ENCODE measurements around the gene RASL12. TPM values are rescaled to one million over a fixed set of nuclear protein-coding genes. Genes with fewer than 3 reads are reported as not detected.
"Not testable (repeated sequence)": the region's sequence is repeated elsewhere in the genome, so short reads cannot be mapped to it uniquely, and the experiment has no call there.

The RASL12 gene
- total and polyA plus RNA-seq, 11 donors: 8.3 to 35.0 (median 13.3) TPM

GRCh38 chr15:65026756-65027155, 41.0 kb downstream of the RASL12 start:
- intact Hi-C loops (cut with DNase I): no loop called here

GRCh38 chr15:65021488-65021887, 46.3 kb downstream of the RASL12 start:
- Histone ChIP-seq H3K4me1 (no peaks in the 10 kb centered on the region), H3K4me3 (no peak overlapping the region), H3K27me3 (no peaks in the 10 kb centered on the region), H3K27ac (no peak overlapping the region), H3K9me3 (no peaks in the 10 kb centered on the region), H3K36me3 (peaks cover 0 to 99% (median 91%) of the 10 kb centered on the region in 9 donors)
- no peak for DNase-seq
- intact Hi-C loops (cut with DNase I): no loop called here
- TF ChIP-seq POLR2A (IDR thresholded peaks at IDR 0.05): no peak
- TF ChIP-seq, protein P1, sequence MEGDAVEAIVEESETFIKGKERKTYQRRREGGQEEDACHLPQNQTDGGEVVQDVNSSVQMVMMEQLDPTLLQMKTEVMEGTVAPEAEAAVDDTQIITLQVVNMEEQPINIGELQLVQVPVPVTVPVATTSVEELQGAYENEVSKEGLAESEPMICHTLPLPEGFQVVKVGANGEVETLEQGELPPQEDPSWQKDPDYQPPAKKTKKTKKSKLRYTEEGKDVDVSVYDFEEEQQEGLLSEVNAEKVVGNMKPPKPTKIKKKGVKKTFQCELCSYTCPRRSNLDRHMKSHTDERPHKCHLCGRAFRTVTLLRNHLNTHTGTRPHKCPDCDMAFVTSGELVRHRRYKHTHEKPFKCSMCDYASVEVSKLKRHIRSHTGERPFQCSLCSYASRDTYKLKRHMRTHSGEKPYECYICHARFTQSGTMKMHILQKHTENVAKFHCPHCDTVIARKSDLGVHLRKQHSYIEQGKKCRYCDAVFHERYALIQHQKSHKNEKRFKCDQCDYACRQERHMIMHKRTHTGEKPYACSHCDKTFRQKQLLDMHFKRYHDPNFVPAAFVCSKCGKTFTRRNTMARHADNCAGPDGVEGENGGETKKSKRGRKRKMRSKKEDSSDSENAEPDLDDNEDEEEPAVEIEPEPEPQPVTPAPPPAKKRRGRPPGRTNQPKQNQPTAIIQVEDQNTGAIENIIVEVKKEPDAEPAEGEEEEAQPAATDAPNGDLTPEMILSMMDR (IDR thresholded peaks at IDR 0.05): no peak
- no peak for ATAC-seq

More at GRCh38 chr15:65026756-65027155, 41.0 kb downstream of the RASL12 start:
- no peak overlapping the region for H3K4me3 ChIP-seq
- ATAC-seq (no peak), DNase-seq (no peak)
- H3K9me3 ChIP-seq: no peaks in the 10 kb centered on the region
- no peaks in the 10 kb centered on the region for H3K27me3 ChIP-seq
- TF ChIP-seq, protein P1 (IDR thresholded peaks at IDR 0.05): no peak
- no peak for TF ChIP-seq POLR2A (IDR thresholded peaks at IDR 0.05)
- peaks cover 0 to 18% (median 10%) of the 10 kb centered on the region in 12 donors for H3K4me1 ChIP-seq
- H3K27ac ChIP-seq: no peak overlapping the region
- H3K36me3 ChIP-seq: peaks cover 0 to 51% (median 42%) of the 10 kb centered on the region in 9 donors
- WGBS, 4 donors: 87 to 94% (median 92%) methylated on average over 6 of the region's 6 CpGs

DNA sequence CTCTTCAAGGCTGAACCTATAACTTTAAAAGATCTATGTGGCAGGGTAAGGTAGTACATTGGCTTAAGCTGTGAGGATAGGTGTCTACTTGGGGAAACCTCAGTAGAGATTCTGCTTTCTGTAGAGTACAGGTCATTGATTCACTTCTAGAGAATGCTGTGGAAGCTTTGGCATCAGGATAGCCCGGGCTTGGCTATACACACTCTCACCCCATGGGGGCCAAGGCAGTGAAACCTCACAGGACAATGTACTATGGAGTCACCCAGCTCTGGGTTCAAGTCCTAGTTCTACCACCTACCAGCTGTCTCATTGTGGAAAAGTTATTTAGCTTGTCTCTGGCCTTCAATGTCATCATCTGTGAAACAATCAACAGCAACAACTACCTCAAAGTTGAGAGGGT, 47.4 kb downstream of the RASL12 start:
- ATAC-seq (no peak), DNase-seq (no peak)
- intact Hi-C loops (cut with DNase I): no loop called here
- H3K4me3 ChIP-seq: no peak overlapping the region
- no peaks in the 10 kb centered on the region for H3K27me3 ChIP-seq
- 88 to 100% (median 95%) methylated on average over 1 of the region's 1 CpG for WGBS, 4 donors
- H3K4me1 ChIP-seq: no peaks in the 10 kb centered on the region
- peaks cover 0 to 99% (median 91%) of the 10 kb centered on the region in 9 donors for H3K36me3 ChIP-seq
- H3K27ac ChIP-seq: no peak overlapping the region
- no peaks in the 10 kb centered on the region for H3K9me3 ChIP-seq
- no peak for TF ChIP-seq POLR2A (IDR thresholded peaks at IDR 0.05)
- TF ChIP-seq, protein P1 (IDR thresholded peaks at IDR 0.05): no peak

DNA sequence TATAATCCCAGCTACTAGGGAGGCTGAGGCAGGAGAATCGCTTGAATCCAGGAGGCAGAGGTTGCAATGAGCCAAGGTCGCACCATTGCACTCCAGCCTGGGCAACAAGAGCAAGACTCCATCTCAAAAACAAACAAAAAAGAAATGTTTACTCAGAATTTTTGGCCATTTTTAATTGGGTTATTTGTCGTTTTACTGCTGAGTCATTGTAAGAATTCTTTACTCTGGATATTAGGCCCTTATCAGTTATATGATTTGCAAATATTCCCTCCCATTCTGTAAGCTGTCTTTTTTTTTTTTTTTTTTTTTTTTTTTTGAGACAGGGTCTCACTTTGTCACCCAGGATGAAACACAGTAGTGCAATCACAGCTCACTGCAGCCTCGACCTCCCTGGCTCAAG, 56.6 kb downstream of the RASL12 start:
- H3K4me1 ChIP-seq; intact Hi-C loops (cut with DNase I); ATAC-seq; H3K4me3 ChIP-seq; H3K27ac ChIP-seq; DNase-seq; H3K27me3 ChIP-seq: not testable (repeated sequence)
- Histone ChIP-seq H3K9me3 (peaks cover 0 to 11% (median 2%) of the 10 kb centered on the region in 12 donors), H3K36me3 (peaks cover 0 to 81% (median 51%) of the 10 kb centered on the region in 9 donors)
- WGBS, 4 donors: 66 to 97% (median 95%) methylated on average over 4 of the region's 4 CpGs

DNA sequence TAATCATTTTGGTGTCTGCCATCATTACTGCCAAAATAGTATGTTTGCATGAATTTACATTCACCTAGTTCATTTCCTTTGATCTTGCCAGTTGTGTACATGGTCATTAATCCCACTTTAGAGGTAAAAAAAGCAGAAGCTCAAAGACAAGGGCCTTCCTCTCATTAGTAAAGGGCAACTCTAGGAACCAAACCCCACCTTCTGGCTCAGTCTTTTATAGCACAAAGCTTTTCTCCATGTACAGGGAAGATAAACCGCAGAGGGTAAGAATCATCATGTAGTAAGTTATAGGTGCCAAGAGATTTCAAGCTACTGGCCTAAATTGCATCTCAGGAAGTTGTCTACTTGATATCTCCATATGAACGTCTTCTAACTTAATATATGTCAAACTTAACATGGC, 58.8 kb downstream of the RASL12 start:
- 60 to 75% (median 63%) methylated on average over 2 of the region's 2 CpGs for WGBS, 4 donors
- no peak for ATAC-seq
- H3K4me1 ChIP-seq: no peaks in the 10 kb centered on the region
- intact Hi-C loops (cut with DNase I): no loop called here
- no peak for DNase-seq
- H3K9me3 ChIP-seq: peaks cover 0 to 11% (median 2%) of the 10 kb centered on the region in 12 donors
- TF ChIP-seq, protein P1 (IDR thresholded peaks at IDR 0.05): peak in 2 of 12 donors; percentile 8
- TF ChIP-seq POLR2A (IDR thresholded peaks at IDR 0.05): no peak
- no peak overlapping the region for H3K27ac ChIP-seq
- peaks cover 0 to 80% (median 33%) of the 10 kb centered on the region in 9 donors for H3K36me3 ChIP-seq
- no peaks in the 10 kb centered on the region for H3K27me3 ChIP-seq
- no peak overlapping the region for H3K4me3 ChIP-seq
